GM12875 (cell line): Measurements from ENCODE around the gene GABPB1.

Experiments
- H3K4me3 ChIP-seq: one replicate; pipeline ENCODE4 v1.5.1; 2011; ENCODE audit warnings: low read depth, low read length, control low read depth
- TF ChIP-seq, protein P1 (sequence below): IDR thresholded peaks from 2 replicates; pipeline ENCODE4 v1.5.1; 2011; ENCODE audit warnings: low read depth, mild to moderate bottlenecking, control low read depth, inconsistent platforms, low read length, moderate library complexity, borderline replicate concordance; ENCODE audit not compliant: insufficient read depth

The GABPB1 gene

DNA sequence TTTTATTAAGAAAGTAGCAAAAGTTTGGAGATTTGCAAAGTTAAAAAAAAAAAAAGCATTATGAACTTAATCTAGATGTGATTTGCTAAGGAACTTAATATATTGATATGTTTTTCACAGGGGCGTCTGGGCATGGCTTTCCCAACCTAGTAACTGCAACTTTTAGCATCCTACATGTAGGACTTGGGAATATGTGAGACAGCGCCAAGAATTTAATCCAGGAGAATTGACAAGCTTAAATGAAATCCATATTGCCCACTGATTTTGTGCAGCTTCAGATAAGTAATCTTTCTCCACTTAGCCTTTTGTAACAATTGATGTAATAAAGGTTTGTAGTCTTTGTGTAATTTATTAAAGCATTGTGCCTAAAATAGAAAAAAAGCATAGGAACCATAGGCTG, 982 bp upstream of the GABPB1 start:
- H3K4me3 ChIP-seq, result peak overlapping the region; percentile 97
- TF ChIP-seq, protein P1, sequence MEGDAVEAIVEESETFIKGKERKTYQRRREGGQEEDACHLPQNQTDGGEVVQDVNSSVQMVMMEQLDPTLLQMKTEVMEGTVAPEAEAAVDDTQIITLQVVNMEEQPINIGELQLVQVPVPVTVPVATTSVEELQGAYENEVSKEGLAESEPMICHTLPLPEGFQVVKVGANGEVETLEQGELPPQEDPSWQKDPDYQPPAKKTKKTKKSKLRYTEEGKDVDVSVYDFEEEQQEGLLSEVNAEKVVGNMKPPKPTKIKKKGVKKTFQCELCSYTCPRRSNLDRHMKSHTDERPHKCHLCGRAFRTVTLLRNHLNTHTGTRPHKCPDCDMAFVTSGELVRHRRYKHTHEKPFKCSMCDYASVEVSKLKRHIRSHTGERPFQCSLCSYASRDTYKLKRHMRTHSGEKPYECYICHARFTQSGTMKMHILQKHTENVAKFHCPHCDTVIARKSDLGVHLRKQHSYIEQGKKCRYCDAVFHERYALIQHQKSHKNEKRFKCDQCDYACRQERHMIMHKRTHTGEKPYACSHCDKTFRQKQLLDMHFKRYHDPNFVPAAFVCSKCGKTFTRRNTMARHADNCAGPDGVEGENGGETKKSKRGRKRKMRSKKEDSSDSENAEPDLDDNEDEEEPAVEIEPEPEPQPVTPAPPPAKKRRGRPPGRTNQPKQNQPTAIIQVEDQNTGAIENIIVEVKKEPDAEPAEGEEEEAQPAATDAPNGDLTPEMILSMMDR, result no peak

DNA sequence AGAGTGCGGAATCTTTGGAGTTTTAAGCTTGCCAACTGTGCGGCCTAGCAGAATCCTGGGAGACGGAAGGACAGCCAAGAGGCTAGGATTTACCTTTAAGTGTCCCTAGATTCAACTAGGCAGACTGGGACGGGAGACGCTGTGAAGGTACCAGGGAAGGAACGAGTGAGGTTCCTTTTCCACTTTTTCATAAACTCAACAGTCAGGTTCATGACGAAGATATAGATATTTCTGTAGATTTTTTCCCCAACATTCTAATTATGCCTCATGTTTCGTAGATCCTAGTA, 564 bp upstream of the GABPB1 start:
- TF ChIP-seq, protein P1, result no peak

DNA sequence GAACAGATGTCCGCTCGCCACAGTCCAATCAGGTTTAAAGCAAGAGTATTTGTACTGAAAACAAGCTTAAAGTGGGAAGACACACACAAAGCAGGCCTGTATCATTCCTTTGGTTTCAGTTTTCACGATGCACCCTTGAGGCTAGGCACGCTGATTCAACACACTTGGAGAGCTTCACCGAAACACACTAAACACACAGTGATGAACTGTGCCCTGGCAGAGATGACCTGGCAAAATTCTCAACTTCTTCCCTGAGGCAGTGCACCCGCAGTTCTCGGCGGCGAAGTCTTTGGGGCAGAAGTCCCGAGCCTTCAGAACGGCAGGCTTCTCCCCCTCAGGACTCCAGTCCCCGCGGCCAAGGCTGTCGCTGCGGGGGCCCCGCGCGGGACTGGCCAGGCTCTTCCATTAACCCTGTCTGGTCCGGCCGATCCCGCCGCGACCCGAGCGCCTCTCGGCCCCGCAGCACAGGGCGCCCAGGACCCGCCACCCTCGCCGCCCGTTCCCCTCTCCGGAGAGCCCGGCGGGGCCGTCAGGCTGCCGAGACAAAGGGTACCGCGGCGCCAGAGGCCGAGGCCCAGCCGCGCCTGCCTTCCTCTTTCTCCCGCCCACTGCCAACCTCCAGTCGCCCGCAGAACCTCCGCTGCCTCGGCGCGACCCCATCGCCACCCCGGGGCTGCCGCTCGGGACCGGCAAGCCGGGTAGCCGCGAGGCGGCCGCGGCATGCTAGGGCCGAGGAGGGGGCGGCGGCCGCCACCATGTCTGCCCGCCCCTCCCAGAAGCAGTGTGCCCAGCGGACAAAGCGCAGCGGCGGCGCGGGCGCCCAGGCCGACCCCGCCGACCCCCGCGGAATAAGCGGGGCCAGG, 792 bp downstream of the GABPB1 start:
- H3K4me3 ChIP-seq, result peak overlapping the region; percentile 97
- TF ChIP-seq, protein P1, result no peak

More for the DNA sequence above, 564 bp upstream of the GABPB1 start:
- peak overlapping the region; percentile 97 for H3K4me3 ChIP-seq

DNA sequence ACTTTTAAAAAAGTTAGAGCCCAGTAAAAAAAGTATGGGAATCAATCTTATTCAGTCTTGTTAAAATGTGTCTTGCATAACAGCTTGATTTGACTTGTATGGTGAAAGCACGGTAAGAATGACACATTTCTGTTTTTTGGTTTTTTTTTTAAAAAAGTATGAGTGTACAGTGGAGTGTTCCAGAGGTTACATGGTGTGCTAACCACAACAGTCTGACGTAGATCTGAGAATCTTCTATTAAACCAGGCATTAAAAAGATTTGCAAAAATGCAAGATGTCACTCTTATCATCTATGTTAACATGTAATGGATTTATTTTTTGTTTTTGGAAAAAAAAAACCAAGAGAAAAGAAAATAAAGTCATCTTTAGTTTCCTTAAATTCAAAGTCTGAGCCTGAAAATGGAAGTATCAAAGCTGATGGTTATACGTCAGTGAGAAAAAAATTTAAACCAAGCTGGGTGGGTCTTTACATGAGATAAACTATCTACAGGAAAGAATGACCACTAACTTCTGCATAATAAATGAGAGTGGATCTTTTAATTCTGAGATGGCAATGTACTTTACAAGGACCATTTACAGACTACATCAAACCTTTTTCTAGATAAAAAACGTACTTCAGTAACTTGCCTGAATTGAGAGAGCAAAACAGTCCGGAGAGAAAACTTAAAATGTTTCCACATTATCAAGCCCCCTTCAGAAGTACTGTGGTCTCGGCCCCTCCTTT, 1.6 kb downstream of the GABPB1 start:
- H3K4me3 ChIP-seq, result peak overlapping the region; percentile 97
- TF ChIP-seq, protein P1, result no peak

DNA sequence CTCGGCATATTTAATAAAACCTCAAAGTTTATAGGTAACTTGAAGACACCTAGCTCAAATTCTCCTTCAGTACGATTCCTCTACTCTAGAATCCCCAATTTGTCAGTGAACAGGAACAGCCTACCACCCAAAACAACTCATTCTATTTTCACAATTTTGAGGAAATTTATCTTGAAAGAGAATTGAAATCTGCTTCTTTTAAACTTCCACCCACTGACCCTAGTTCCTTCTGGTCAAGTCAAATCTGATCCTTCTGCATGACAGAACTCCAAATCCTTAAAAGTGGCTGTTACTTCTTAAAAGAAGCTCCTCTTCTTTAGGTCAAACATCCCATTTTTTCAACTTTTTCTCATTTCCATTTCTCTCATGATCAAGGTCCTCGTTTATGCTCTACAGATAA, 4.4 kb downstream of the GABPB1 start:
- TF ChIP-seq, protein P1, result no peak

DNA sequence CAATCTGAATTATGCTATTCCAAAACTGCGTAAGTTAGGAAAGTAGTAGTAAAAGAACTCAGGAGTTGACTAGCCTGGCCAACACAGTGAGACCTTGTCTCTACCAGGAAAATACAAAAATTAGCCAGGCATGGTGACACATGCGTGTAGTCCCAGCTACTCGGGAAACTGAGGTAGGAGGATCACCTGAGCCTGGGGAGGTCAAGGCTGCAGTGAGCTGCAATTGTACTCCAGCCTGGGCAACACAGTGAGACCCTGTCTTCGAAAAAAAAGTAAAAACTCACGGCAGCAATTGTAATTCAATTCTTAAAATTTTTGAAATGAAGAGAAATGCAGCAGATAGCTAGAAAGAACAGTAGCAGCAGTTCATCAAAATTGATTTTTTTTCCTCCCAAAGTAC, 9.7 kb downstream of the GABPB1 start:
- TF ChIP-seq, protein P1, result no peak
- H3K4me3 ChIP-seq, result no peak overlapping the region

More for the DNA sequence above, 4.4 kb downstream of the GABPB1 start:
- no peak overlapping the region for H3K4me3 ChIP-seq
